ENCODE results near the gene SKIDA1.

DNA sequence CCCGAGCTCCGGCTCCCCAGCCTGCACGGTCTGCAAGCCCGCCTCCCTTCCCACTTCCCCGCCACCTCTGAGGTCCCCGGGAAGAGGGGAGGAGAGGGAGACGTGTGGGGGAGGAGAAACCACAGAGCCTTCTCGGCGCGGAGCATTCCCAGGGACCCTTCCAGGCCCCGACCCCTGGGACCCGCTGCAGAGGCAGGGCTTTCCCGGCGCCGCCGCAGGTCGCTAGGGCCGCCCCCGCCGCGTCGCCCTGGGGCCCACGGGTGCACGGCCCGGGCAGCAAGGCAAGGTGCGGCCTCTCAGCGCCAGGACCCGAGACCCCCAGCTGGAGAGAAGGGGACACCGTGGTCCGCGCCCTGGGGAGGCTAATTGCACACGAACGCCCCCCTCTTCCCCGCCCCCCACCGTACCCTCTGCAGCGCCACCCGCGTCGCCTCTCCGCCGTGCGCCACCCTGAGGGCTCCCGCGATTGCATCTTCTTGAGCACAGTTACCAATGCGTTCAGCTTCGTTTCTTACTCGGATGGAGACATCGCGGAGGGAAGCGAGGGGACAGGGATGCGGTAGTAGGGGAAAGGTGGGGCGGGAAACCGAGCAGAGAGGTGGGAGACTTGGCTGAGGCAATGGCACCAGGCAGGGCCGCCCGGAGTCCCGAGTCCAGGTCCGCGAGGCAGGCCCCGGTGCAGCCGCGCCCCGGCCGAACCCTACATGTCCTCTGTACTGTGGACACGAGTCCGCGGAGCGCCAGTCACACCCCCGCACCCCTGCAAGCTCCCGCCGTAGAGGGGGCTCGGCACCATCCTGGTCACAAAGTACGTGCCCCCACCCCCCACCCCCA lies 28.9 kb downstream of the SKIDA1 start:
- TF ChIP-seq CTCF (IDR thresholded peaks at IDR 0.05; ENCODE audit: low read length) (peak; percentile 73), EZH2 (IDR thresholded peaks at IDR 0.05; ENCODE audit: borderline replicate concordance, low read length) (no peak)
